IPS DF 6.9 (cell line): ENCODE results near the gene SLC47A2.

ENCODE experiments used
- DNase-seq: peaks from one replicate; pipeline ENCODE4 v3.0.0-alpha.2; 2013; ENCODE audit warnings: low read depth, low spot score
- H3K27ac ChIP-seq: one replicate; pipeline ENCODE4 v1.5.1; 2013; ENCODE audit warnings: low read length, control low read depth
- H3K27me3 ChIP-seq: 2 replicates; pipeline ENCODE4 v1.6.1; 2013; ENCODE audit warnings: mild to moderate bottlenecking, low read length; ENCODE audit not compliant: control insufficient read depth, insufficient read depth
- H3K36me3 ChIP-seq: 2 replicates; pipeline ENCODE4 v1.6.1; 2013; ENCODE audit warnings: low read length; ENCODE audit not compliant: control insufficient read depth, insufficient read depth
- H3K4me1 ChIP-seq: 2 replicates; pipeline ENCODE4 v1.6.1; 2013; ENCODE audit warnings: low read length; ENCODE audit not compliant: control insufficient read depth, insufficient read depth
- H3K4me3 ChIP-seq: 2 replicates; pipeline ENCODE4 v1.5.1; 2013; ENCODE audit warnings: mild to moderate bottlenecking, low read length
- H3K9me3 ChIP-seq: 2 replicates; pipeline ENCODE4 v1.6.1; 2013; ENCODE audit warnings: low read length, inconsistent platforms; ENCODE audit not compliant: control insufficient read depth, insufficient read depth
- WGBS: extraction: QIAGEN DNeasy Blood & Tissue Kit; methylation state at CpG from one replicate; pipeline ENCODE4 v1.1.7; 2013; ENCODE audit warnings: mixed read lengths, missing lambda C conversion rate; ENCODE audit not compliant: insufficient read length, insufficient coverage; 5-methylcytosine and 5-hydroxymethylcytosine counted together

The SLC47A2 gene

GRCh38 chr17:19726631-19727376 lies 10.4 kb upstream of the SLC47A2 start:
- H3K27ac ChIP-seq: no peak overlapping the region
- no peaks in the 10 kb centered on the region for H3K27me3 ChIP-seq
- no peak overlapping the region for H3K4me3 ChIP-seq
- H3K9me3 ChIP-seq: no peaks in the 10 kb centered on the region
- WGBS: no CpG with 5 or more reads among the region's 7 CpGs
- H3K4me1 ChIP-seq: no peaks in the 10 kb centered on the region
- H3K36me3 ChIP-seq: no peaks in the 10 kb centered on the region
- DNase-seq: no peak

GRCh38 chr17:19725486-19725885 lies 9.1 kb upstream of the SLC47A2 start:
- Histone ChIP-seq H3K27ac (no peak overlapping the region), H3K4me3 (no peak overlapping the region), H3K4me1 (no peaks in the 10 kb centered on the region), H3K36me3 (no peaks in the 10 kb centered on the region), H3K9me3 (no peaks in the 10 kb centered on the region), H3K27me3 (no peaks in the 10 kb centered on the region)
- DNase-seq: no peak
- no CpG with 5 or more reads among the region's 5 CpGs for WGBS

- Histone ChIP-seq H3K4me3 (no peak overlapping the region), H3K9me3 (no peaks in the 10 kb centered on the region), H3K27ac (no peak overlapping the region), H3K4me1 (no peaks in the 10 kb centered on the region), H3K27me3 (no peaks in the 10 kb centered on the region), H3K36me3 (no peaks in the 10 kb centered on the region)
- DNase-seq: no peak
- WGBS: no CpG with 5 or more reads among the region's 55 CpGs
These were observed 8.4 kb upstream of the SLC47A2 start for GRCh38 chr17:19724501-19725420.

GRCh38 chr17:19723964-19724363 lies 7.6 kb upstream of the SLC47A2 start:
- Histone ChIP-seq H3K27me3 (no peaks in the 10 kb centered on the region), H3K4me3 (no peak overlapping the region), H3K4me1 (no peaks in the 10 kb centered on the region), H3K9me3 (no peaks in the 10 kb centered on the region), H3K36me3 (no peaks in the 10 kb centered on the region), H3K27ac (no peak overlapping the region)
- WGBS: no CpG with 5 or more reads among the region's 1 CpG
- DNase-seq: no peak

GRCh38 chr17:19720631-19721426 lies 4.4 kb upstream of the SLC47A2 start:
- Histone ChIP-seq H3K36me3 (no peaks in the 10 kb centered on the region), H3K27me3 (no peaks in the 10 kb centered on the region), H3K9me3 (no peaks in the 10 kb centered on the region), H3K4me3 (no peak overlapping the region), H3K27ac (no peak overlapping the region), H3K4me1 (no peaks in the 10 kb centered on the region)
- WGBS: no CpG with 5 or more reads among the region's 9 CpGs
- no peak for DNase-seq

GRCh38 chr17:19720210-19720475 lies 3.8 kb upstream of the SLC47A2 start:
- Histone ChIP-seq H3K36me3 (no peaks in the 10 kb centered on the region), H3K4me3 (no peak overlapping the region), H3K27me3 (no peaks in the 10 kb centered on the region), H3K4me1 (no peaks in the 10 kb centered on the region), H3K27ac (no peak overlapping the region), H3K9me3 (no peaks in the 10 kb centered on the region)
- DNase-seq: no peak
- WGBS: no CpG with 5 or more reads among the region's 5 CpGs

- Histone ChIP-seq H3K4me3 (no peak overlapping the region), H3K27ac (no peak overlapping the region), H3K4me1 (no peaks in the 10 kb centered on the region), H3K36me3 (no peaks in the 10 kb centered on the region), H3K9me3 (no peaks in the 10 kb centered on the region), H3K27me3 (no peaks in the 10 kb centered on the region)
- WGBS: no CpG with 5 or more reads among the region's 23 CpGs
- DNase-seq: no peak
These were observed 3.2 kb upstream of the SLC47A2 start for GRCh38 chr17:19719355-19720209.

- Histone ChIP-seq H3K4me3 (no peak overlapping the region), H3K27ac (no peak overlapping the region), H3K4me1 (peaks cover 3% of the 10 kb centered on the region; the same call in 1 of the 2 replicates), H3K36me3 (no peaks in the 10 kb centered on the region), H3K9me3 (no peaks in the 10 kb centered on the region), H3K27me3 (no peaks in the 10 kb centered on the region)
- DNase-seq: no peak
- WGBS: no CpG with 5 or more reads among the region's 18 CpGs
These were observed 2.4 kb upstream of the SLC47A2 start for GRCh38 chr17:19718613-19719354.

- no peak overlapping the region for H3K4me3 ChIP-seq
- H3K27me3 ChIP-seq: no peaks in the 10 kb centered on the region
- no peak for DNase-seq
- WGBS: no CpG with 5 or more reads among the region's 12 CpGs
- H3K27ac ChIP-seq: no peak overlapping the region
- H3K9me3 ChIP-seq: no peaks in the 10 kb centered on the region
- H3K4me1 ChIP-seq: peaks cover 3% of the 10 kb centered on the region; the same call in 1 of the 2 replicates
- H3K36me3 ChIP-seq: no peaks in the 10 kb centered on the region
These were observed 1.7 kb upstream of the SLC47A2 start for GRCh38 chr17:19718041-19718612.
